Stimulated activated CD4-positive, alpha-beta T cell treated with anti-CD3 and anti-CD28 coated beads, Interleukin-2, amount 100 ng/mL, for 4 hours (primary cell): ENCODE measurements around the gene CMPK2.

ENCODE experiments used
- DNase-seq: peaks from one replicate; pipeline ENCODE4 v3.0.0-alpha.2; 2020; ENCODE audit warnings: low read depth

The CMPK2 gene

DNA sequence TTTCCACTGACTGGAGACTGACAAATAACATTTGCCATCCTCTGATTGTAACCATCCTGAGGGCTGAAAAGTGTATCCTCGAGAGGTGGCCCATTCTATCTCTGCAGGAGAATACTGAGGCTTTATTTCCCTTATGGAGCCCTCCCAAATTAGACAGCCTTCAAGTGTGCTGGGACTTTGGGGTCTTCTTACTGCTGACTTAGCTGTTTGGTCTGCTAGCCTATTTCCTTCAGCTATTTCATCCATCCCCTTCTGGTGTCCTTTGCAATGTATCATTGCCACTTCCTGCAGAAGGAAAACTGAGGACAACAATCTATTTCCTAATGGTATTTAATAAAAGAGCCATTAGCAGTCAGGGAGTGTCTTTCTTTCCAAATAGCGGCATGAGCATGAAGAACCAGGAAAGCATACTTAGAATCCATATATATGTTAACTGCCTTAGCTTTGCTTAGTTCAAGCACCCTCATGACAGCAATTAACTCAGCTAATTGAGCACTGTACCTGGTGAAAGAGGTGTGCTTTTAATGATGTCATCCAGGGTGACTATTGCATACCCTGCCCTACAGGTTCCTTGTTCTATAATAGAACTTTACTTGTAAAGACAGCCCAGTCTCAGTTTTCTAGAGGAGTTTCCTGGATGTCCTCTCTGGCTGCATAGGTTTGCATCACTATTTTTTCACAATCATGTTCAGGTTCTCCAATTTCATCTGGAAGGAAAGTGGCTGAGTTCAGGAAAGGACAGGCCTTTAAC is 24.0 kb downstream of the CMPK2 start:
- DNase-seq = no peak

DNA sequence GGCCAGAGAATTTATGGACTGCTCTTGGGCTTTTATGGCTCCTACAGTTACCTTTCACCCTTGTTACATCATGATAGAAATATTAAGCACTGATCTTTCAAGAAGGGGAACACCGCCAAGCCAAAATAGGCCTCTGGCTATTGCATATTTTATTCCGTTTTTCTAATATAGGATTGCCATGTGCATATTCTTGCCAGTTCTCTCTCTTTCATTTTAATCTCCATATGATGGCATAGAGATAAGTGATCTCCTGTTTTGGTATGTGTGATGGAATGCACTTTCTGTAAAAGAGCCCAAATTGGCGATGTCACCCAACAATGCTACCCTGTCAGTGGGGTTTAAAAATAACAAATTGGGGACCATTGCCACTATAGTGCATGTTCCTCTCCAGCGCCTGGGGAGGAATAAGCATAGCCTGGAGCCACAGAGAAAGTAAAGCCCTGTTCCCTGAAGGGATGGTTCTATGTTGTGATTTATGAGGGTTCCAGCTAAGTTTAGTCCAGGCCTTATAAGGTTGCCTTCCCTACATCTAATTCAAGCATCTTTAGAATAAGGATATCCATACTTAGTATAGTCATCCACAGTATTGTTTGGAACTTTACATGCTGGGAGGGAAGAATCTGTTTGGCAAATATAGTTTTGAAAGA is 26.9 kb downstream of the CMPK2 start:
- DNase-seq = no peak

DNA sequence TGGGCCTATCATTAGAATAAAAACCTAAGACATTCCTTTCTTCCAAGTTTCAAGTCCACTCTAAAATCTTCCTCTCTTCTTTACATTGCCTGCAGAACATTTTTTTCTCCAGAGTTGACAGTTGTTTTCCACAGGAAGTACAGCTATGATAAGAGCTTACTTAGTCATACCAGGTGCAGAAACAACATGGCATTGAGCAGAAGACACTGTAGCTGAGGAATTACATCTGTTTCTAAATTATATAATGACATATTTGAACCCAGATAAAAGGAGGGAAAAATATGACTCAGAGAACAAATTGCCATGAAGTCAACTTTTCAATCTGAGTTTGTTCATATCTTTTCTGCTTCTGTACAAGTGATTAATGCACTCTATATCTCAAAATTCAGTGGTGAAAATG is 30.2 kb downstream of the CMPK2 start:
- no peak for DNase-seq

DNA sequence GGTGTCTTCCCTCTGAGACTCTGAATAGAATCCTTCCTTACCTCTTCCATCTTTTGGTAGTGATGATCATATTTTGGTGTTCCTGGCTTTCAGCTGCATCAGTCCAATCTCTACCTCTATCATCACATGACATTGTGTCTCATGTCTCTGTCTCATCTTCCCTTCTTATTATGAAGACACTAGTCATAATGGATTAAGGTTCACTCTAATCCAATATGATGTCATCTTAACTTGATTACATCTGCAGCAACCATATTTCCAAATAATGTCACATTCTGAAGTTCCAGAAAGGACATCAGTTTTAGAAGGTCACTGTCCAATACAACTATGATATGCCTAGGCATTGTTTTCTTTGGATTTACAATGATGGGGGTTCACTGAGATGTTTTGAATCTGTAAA is 31.5 kb downstream of the CMPK2 start:
- no peak for DNase-seq

DNA sequence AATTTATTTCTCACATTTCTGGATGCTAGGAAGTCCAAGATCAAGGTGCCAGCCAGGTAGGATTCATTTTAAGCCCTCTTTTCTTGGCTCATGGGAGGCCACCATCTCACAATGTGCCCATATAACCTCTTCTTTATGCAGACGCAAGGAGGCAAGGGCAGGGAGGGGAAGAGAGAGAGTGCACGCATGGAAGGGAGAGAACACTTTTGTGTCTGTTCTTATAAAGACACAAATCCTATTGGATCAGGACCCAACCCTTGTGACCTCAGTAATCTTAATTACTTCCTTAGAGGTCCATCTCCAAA is 32.5 kb downstream of the CMPK2 start:
- DNase-seq = no peak

DNA sequence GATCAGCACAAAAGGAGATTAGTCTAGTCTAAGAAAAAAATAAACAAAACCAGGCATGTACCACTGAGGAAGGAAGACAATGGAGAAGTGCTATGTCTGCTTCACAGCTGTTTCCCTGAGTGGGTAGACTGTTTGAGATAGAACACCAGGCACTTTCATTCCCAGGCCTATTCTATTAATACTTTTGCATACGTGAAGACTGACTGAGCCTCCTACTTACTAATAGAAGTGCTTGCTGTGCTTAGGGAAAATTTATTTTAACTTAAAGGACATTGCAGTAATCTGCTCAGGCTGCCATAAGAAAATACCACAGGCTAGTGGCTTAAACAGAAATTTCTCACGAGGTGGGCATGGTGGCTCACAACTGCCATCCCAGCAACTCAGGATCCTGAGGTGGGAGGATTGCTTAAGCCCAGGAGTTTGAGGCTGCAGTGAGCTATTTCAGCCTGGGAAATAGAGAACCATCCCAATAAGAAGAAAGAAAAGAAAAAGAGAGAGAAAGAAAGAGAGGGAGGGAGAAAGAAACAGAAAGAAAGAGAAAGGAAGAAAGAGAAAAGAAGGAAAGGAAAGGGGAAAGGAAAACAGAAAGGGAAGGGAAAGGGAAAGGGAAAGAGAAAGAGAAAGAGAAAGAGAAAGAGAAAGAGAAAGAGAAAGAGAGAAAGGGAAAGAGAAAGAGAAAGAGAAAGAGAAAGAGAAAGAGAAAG is 33.0 kb downstream of the CMPK2 start:
- DNase-seq = no peak

DNA sequence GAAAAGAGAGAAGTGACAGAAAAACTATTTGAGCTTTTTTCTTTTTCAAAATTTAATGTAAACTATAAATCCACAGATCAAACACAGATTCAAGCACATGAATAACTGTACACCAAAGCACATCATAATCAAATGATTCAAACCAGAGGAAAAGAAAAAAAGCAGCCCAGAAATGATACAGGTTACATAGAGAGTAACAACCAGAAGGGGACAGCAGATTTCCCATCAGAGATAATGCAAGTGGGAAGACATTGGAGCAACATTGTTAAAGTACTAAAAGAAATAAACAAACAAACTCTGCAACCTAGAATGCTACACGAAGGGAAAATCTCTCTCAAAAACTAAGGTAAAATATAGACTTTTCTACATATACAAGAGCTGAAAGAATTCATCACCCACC is 34.5 kb downstream of the CMPK2 start:
- no peak for DNase-seq

DNA sequence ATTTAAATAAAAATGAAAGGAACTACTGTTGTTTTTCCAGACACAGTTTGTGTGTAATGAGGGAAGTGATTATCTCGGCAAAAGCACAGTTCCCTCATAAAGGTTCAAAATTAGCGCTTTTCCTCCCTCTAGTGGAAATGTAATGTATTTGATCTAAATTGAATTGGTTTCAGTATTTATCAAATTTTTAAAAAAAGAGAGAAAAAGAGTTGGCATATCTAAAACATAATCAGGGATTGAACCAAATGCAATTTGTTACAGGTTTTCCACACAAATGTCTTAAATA is 37.5 kb downstream of the CMPK2 start:
- DNase-seq = no peak

DNA sequence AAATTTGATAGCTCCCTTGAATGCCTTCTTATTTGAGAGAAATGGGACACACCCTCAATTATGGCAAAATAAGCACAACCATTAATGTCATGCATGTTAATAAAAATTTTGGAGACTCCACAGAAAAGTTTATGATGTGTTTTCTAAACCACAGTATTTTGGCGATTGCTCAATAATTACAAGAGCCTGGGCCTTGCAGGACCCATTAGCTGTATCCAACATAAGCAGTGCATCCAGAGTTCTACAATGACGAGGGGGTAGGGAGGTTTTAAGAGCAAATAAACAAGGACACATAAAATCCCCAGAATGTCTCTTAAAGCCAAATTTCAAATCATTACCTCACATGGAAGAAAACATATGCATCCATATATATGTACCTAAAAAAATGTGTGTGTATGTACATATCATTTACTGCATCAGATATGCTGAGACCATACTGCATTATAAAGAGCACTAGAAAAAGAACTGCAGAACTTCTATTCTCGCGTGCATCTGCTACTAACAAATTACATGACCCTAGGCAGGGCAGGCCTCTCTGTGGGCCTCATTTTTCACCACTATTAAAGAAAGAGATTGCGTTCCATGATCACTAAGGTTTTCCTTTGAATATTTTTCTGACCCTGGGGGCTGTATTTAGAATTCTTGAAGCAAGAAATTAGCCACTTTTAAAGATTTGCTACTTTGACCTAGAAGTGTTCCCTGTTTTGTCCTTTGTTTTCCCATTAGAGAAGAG is 38.0 kb downstream of the CMPK2 start:
- no peak for DNase-seq

DNA sequence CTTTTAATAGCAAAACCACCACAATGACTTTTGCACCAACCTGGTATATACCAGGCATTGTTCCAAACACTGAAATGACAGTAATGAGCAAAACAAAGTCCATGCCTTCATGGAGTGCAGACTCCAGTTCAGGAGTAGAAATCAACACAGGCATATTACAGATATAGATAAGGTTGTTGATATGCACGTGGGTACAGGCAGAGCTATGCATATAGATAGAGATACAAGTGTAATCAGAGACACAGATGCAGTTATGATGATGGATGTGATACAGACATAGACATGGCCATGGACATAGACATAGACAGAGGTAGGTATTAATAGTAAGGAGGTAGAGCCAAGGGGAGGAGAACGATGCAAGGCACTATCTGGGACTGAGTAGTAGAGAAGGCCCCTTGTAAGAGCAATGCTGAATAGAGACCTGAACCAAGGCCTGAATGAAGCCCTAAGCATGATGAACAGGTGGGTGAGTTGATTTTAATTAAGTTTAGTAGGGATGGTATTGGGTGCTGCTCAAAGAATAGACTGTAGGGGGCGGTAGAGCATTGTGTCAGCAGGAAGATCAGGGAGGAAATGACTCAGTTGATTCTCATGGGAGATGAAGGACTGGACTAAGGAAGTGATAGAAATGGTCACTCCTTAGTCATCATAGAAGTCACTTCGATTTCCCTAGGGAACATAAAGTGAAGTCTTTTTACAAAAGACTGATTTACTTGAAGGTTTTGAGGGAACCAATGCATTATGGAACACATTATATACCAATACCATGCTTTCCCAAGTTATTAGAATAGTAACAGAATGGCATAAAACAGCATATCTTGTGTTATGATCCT is 39.4 kb downstream of the CMPK2 start:
- DNase-seq = peak; percentile 40

DNA sequence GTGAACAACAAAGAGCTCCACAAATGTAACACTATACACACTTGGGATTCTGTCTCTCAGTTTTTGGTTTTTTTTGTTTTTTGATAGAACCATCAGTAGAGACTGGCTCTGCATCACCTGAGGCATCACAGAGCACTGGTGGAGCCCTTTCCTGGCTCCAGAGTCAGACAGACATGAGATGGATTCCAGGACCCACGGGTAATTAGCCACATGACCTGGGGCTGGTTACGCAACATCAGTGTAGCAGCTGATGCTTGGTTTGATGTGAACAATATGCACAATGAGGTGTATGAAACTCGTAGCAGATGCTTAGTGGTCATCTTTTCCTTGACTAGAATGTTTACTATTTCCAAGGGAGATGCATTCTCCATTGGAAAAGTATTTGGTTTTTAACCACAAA is 40.7 kb downstream of the CMPK2 start:
- no peak for DNase-seq

DNA sequence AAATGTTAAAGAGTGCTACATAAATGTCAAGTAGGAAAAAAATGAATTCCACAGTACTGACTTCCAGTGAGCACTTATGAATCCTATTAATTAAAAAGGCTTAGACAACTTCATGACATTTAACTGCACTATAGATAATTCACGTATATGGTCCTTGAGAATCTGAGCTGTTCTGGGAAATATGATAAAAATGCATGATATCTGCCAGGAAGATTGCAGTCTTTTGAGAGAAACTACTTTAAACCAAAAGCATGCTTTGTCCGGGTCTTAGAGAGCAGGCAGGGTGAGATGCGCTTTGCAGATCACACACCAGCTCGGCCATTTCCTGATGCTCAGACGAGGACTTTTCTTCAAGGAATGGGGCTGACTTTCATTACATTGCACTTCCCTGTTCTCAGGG is 42.6 kb downstream of the CMPK2 start:
- no peak for DNase-seq

DNA sequence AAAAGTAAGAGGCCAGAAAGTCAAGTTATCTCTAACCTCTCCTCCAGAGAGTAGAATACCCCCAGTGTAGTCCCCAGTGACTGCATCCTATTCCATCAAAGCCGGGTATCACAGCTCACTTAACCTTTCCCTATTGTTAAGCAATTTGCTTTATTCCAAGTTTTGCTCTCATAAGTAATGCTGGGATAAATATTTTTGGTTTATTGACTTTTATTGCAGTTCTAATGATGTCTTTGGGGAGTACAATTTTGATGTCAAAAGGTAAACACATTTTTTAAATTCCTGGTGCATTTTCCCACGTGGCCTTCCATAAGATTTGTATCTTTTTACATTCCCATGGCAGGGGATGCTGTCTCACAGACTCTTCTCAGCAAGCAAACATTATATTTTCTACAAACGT is 43.3 kb downstream of the CMPK2 start:
- no peak for DNase-seq

DNA sequence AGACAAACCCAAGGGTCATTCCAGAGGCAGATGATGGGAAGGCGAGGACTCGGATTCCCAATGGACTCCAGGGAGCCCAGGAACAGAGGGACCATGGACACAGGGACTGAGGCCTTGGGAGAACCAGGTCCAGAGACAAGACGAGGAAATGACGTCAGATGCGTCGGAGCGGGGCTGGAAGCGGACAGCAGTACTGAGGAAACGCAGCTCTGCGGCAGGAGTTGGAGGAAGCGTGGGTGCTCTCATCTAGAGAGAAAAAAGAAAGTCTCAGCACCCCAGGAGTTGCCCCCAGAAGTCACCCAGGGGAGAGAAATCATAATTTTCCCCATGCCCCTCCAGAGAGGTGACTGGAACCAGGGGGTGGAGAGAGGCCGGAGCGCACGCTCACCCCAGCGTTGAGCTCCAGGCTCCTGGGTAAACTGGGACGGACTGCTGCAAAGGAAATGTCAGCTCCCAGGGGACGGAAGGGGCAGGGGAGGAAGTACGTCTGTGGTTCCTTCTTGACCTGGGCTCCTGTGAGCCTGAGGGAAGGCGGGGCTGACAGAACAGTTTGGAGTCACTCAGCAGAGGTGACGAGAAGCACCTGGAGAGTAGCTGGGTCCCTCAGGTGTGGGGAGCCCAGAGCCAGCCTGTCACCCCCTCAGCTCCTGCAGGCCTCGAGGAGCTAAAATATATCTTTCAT is 44.7 kb downstream of the CMPK2 start:
- no peak for DNase-seq

DNA sequence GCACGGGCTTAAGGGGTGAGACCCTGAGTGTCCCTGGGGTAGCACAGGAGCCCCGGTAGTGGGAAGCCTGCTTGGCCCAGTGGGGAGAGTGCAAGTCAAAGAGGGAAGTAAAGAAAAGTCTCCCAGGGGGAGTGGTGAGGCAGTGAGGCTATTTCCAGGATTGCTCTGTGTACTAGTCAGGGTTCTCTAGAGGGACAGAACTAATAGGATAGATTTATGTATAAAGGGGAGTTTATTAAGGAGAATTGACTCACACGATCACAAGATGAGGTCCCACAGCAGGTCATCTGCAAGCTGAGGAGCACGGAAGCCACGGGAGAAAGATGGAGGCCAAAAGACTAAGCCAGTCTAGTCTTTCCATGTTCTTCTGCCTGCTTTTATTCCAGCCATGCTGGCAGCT is 45.5 kb downstream of the CMPK2 start:
- no peak for DNase-seq

DNA sequence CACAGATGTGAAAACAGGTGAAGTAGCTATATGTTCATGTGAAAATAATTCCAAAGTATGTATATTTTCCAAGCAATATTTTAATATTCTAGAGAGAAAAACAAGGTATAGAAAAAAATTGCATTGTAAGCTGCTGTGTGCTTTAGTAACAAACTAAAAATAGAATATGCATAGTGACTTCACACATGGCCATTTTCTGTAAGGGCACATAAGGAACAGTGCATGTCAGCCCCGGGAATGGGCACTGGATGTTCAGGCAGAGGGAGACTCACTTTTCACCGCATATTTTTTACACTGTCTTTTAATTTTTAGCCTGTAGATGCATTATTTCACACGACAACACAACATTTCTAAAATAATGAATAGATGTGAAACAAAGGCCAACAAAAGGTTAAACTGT is 46.0 kb downstream of the CMPK2 start:
- DNase-seq = no peak

DNA sequence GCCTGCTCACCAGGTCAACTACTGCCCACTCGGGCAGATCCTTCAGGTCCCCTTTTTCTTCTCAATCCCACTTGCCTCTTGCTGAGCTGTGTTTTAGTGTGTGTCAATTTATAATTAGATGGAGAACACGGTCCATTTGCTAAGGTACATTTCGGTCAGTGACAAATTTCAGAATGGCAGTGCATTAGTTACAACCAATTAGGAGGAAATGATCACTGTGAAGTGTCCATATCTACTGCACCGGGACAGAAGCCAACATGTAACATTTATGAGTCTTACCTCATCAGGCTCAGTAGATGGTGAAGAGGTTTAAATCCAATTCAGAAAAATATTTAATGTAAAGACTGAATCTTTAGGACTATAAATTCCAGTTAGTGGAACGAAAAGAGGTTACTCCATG is 47.7 kb downstream of the CMPK2 start:
- no peak for DNase-seq

DNA sequence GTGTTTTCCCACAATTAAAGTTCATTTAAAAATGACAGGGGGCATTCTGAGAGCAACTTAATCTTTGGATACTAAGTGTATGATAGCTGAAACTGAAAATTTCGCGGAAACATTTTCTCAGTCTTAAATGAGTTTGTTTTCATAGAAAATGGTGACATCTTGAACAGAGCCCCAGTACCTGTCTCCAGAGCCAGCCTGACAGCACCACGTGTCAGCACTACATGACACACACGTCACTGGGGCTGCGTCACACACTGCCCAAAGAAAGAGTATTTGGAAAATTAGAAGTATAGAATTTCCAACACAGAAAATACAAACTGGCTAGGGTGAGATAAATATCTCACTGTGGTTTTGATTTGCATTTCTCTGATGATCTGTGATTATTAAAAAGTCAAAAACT is 50.8 kb downstream of the CMPK2 start:
- DNase-seq = no peak

DNA sequence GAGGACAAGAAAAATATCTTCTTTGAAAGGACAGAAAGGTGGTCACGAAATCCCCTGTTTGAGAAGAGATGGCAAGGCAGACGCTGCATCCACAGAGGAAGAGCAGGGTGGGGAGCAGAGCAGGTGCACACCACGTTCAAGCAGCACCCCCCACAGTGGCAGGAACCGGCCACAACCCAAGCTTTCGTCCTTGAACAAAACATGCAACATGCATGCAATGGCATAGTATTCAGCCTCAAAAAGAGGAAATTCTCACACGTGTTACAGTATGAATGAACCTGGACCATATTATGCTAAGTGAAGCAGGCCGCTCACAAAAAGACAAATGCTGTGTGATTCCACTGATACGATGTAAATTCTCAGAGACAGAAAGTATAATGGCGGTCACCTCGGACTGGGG is 51.4 kb downstream of the CMPK2 start:
- no peak for DNase-seq

DNA sequence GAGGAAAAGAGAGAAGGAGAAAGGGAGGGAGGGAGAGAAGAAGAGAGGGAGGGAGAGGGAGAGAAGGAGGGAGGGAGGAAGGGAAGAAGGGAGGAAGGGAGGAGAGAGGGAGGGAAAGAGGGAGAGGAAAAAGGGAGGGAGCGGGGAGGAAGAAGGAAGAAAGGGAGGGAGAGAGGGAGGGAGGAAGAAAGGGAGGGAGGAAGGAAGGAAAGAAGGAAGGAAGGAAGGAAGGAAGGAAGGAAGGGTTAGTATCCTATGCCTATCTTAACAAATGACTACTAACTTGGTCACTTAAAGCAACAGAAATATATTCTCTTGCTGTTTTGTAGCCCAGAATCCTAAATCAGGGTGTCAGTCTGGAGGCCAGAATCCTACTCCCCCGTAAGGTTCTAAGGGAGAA is 52.1 kb downstream of the CMPK2 start:
- no peak for DNase-seq

DNA sequence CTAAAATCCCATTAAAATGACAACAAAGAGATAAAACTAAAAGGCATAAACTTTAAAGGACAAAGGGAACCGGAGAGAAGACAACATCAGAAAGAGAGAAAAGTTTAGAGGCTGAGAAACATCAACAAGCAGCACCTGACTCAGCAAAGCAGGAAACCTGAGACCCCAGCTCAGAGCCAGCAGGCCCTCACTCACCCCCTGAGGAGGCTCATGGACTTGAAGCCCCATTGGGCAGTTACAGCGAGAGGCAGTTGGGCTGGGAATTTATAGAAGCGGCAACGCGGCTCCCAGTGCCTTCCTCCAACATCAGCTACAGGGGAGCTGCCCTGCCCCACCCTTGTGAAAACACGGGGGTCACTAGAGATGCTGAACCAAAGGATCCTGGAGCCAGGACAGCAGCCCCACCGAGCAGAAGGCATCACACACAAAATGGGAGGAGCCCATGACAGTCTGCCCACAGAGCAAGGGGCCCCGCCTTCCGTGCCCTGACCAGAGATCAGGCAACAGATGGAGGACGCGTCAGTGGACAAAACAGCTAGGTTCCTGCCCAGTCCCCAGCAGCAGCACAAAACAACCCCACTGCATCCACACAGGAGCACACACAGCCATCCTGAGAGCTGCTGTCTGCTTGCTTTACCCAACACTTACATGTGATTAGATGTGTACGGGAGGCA is 52.7 kb downstream of the CMPK2 start:
- DNase-seq = no peak
